IPS DF 4.7 (cell line): ENCODE results near the gene CCDC149.

Experiments used
- DNase-seq: peaks from one replicate; pipeline ENCODE4 v3.0.0-alpha.2; 2013; ENCODE audit warnings: low spot score; ENCODE audit errors: extremely low read depth

Gene CCDC149

GRCh38 chr4:24845132-24845531 lies 67.7 kb downstream of the CCDC149 start:
- DNase-seq: no peak

GRCh38 chr4:24843096-24843495 lies 69.7 kb downstream of the CCDC149 start:
- no peak for DNase-seq

GRCh38 chr4:24842356-24842755 lies 70.5 kb downstream of the CCDC149 start:
- no peak for DNase-seq

- no peak for DNase-seq
These were observed 71.9 kb downstream of the CCDC149 start for GRCh38 chr4:24840826-24841543.

GRCh38 chr4:24840362-24840761 lies 72.5 kb downstream of the CCDC149 start:
- DNase-seq: no peak

GRCh38 chr4:24837781-24838180 lies 75.1 kb downstream of the CCDC149 start:
- DNase-seq: no peak

- DNase-seq: no peak
These were observed 75.5 kb downstream of the CCDC149 start for GRCh38 chr4:24837336-24837735.

GRCh38 chr4:24836661-24837242 lies 76.1 kb downstream of the CCDC149 start:
- DNase-seq: no peak

- DNase-seq: no peak
These were observed 77.1 kb downstream of the CCDC149 start for GRCh38 chr4:24835696-24836095.

- DNase-seq: no peak
These were observed 81.2 kb downstream of the CCDC149 start for GRCh38 chr4:24831637-24832036.

GRCh38 chr4:24824720-24825119 lies 88.1 kb downstream of the CCDC149 start:
- no peak for DNase-seq

- DNase-seq: no peak
These were observed 92.3 kb downstream of the CCDC149 start for GRCh38 chr4:24820541-24820940.

GRCh38 chr4:24816797-24817196 lies 96.0 kb downstream of the CCDC149 start:
- no peak for DNase-seq

GRCh38 chr4:24813732-24814131 lies 99.1 kb downstream of the CCDC149 start:
- no peak for DNase-seq

GRCh38 chr4:24810871-24811631 lies 101.8 kb downstream of the CCDC149 start:
- no peak for DNase-seq

GRCh38 chr4:24809815-24810405 lies 102.9 kb downstream of the CCDC149 start:
- no peak for DNase-seq

GRCh38 chr4:24809376-24809775 lies 103.5 kb downstream of the CCDC149 start:
- no peak for DNase-seq

GRCh38 chr4:24808955-24809354 lies 103.9 kb downstream of the CCDC149 start:
- DNase-seq: no peak

GRCh38 chr4:24808261-24808660 lies 104.6 kb downstream of the CCDC149 start:
- no peak for DNase-seq

- DNase-seq: no peak
These were observed 105.2 kb downstream of the CCDC149 start for GRCh38 chr4:24807611-24808010.

GRCh38 chr4:24806206-24806990 lies 106.4 kb downstream of the CCDC149 start:
- no peak for DNase-seq
